Esophagus muscularis mucosa (tissue), 4 donors: ENCODE measurements around the gene NRK.

Experiments
- EP300 ChIP-seq: sonication (generic); formaldehyde crosslinking; IDR thresholded peaks from one replicate; pipeline ENCODE4 v1.6.1; 2017; ENCODE audit warnings: antibody characterized with exemption
- POLR2A ChIP-seq: fragments of 450-650 bp; IDR thresholded peaks from one replicate; pipeline ENCODE4 v1.6.1; 2017; ENCODE audit warnings: antibody characterized with exemption, moderate library complexity, mild to moderate bottlenecking, low read depth
- POLR2AphosphoS5 ChIP-seq, 2 donors: sonication (generic); formaldehyde crosslinking; IDR thresholded peaks; one replicate each; pipeline ENCODE4 v1.6.1; 2017; ENCODE audit warnings: antibody characterized with exemption in 2 of 2
- TF ChIP-seq, protein P1 (sequence below), 3 experiments: fragments of 200-600 bp in 2 of 3; fragments of 450-650 bp in 1 of 3; sonication (generic) in 2 of 3; IDR thresholded peaks; one replicate each; pipeline ENCODE4 v1.5.1; 2017 to 2019; ENCODE audit warnings: antibody characterized with exemption in 3 of 3, mild to moderate bottlenecking in 2 of 3, moderate library complexity in 1 of 3

- TF ChIP-seq POLR2A = no peak
- TF ChIP-seq, protein P1, sequence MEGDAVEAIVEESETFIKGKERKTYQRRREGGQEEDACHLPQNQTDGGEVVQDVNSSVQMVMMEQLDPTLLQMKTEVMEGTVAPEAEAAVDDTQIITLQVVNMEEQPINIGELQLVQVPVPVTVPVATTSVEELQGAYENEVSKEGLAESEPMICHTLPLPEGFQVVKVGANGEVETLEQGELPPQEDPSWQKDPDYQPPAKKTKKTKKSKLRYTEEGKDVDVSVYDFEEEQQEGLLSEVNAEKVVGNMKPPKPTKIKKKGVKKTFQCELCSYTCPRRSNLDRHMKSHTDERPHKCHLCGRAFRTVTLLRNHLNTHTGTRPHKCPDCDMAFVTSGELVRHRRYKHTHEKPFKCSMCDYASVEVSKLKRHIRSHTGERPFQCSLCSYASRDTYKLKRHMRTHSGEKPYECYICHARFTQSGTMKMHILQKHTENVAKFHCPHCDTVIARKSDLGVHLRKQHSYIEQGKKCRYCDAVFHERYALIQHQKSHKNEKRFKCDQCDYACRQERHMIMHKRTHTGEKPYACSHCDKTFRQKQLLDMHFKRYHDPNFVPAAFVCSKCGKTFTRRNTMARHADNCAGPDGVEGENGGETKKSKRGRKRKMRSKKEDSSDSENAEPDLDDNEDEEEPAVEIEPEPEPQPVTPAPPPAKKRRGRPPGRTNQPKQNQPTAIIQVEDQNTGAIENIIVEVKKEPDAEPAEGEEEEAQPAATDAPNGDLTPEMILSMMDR (IDR thresholded peaks at IDR 0.05) = no peak
- no peak for TF ChIP-seq POLR2AphosphoS5 (IDR thresholded peaks at IDR 0.05)
- no peak for TF ChIP-seq EP300
These were observed 183.3 kb downstream of the NRK start for GRCh38 chrX:106005684-106006083.
